CD4-positive, alpha-beta T cell treated with Interleukin-6 for 4 hours (primary cell): ENCODE results near the gene SNURF.
"Not testable (repeated sequence)": the region's sequence is repeated elsewhere in the genome, so short reads cannot be mapped to it uniquely, and the experiment has no call there.

Experiments used
- DNase-seq: peaks from one replicate; pipeline ENCODE4 v3.0.0-alpha.2; 2020; ENCODE audit warnings: mixed read lengths

The SNURF gene

DNA sequence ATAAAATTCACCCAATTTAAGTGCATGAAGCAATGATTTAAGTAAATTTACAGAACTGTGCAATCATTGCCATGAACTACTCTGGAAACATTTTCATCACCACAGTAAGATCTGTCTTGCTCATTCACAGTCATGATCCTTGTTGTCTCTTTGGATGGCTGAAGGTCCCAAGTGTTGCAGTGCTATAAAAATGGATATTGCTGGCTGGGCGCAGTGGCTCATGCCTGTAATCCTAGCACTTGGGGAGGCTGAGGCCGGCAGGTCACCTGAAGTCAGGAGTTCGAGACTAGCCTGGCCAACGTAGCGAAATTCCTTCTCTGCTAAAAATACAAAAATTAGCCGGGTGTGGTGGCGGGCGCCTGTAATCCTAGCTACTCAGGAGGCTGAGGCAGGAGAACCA lies 17.0 kb downstream of the SNURF start:
- no peak for DNase-seq

DNA sequence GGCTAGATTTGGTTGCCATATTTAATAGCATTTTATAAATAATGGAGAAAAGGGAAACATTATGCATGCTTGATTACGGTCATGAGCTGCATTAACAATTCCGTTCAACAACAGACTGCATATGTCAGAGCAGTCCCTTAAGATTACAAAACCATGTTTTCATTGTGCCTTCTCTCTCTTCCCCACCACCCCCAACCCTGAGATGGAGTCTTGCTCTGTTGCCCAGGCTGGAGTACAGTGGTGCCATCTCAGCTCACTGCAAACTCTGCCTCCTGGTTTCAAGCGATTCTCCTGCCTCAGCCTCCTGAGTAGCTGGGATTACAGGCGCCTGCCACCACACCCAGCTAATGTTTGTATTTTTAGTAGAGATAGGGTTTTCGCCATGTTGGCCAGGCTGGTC lies 17.9 kb downstream of the SNURF start:
- not testable (repeated sequence) for DNase-seq

DNA sequence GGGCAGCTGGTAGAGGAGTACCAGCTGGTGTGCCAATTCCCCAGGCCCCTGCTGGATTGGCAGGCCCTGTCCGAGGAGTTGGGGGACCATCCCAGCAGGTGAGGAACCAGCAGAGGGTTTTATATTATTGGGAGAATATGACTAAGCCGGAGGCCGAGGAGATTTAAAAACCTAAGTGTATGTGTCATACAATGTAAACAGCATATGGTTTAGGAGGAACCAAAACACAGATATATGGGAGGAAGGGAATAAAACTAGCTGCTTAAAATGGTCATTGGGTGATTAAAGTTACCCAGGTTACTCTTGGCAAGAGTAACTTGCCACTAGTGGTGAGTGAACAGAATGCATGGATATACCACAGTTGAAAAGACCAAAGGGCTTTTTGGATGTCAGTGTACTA lies 22.1 kb downstream of the SNURF start:
- DNase-seq: no peak

DNA sequence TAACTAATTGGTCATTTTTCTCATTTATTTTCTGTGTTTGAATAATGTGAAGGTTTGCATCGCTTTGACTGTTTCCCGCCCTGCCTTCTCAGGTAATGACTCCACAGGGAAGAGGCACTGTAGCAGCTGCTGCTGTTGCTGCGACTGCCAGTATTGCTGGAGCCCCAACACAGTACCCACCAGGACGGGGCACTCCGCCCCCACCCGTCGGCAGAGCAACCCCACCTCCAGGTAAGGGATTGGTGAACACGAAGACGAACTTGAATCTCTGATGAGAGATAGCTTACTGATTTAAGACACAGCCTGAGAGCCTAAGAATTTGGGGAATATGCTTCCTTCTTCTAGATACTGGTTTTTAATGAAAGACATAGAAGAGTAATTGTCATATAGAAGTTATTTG lies 22.9 kb downstream of the SNURF start:
- DNase-seq: no peak

DNA sequence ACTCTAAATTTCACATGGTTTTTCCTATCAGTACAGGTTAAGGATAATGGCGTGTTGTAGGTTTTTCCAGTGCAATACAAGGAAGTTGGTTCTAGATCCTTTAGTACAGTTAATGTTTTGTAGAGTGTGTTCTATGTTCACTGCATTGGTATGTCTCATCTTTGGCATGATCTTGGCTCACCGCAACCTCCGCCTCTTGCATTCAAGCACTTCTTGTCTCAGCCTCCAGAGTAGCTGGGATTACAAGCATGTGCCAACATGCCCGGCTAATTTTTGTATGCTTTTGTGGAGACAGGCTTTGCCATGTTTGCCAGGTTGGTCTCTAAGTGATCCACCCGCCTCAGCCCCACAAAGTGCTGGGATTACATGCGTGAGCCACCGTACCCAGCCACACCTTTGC lies 30.4 kb downstream of the SNURF start:
- no peak for DNase-seq

DNA sequence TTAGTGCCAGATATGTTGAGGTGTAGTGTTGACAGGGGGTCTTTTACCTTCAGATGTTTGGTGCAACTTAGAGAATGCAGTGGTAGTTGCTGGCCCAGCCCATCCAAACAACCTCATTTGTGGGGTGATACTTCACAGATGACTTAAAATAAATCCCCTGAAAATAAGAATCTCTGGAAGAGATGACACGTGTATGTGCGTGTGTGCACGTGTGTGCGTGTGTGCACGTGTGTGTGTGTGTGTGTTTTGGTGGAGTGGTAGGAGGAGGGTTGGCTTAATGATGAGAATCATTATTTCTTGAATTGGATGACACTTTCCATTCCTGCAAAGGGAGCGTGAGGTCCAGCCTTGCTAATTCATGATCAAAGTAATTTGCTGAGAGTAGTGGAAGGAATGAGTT lies 31.9 kb downstream of the SNURF start:
- DNase-seq: no peak
